GM12874 (cell line): Measurements from ENCODE around the gene ASB15.
A peak's percentile ranks its signal among the peaks of the same experiment; 100 is the strongest.

Experiments used
- CTCF ChIP-seq: IDR thresholded peaks from 2 replicates; pipeline ENCODE4 v1.5.1; 2011; ENCODE audit warnings: low read depth, mild to moderate bottlenecking, control low read depth, low read length, moderate library complexity; ENCODE audit not compliant: insufficient read depth

Gene ASB15

DNA sequence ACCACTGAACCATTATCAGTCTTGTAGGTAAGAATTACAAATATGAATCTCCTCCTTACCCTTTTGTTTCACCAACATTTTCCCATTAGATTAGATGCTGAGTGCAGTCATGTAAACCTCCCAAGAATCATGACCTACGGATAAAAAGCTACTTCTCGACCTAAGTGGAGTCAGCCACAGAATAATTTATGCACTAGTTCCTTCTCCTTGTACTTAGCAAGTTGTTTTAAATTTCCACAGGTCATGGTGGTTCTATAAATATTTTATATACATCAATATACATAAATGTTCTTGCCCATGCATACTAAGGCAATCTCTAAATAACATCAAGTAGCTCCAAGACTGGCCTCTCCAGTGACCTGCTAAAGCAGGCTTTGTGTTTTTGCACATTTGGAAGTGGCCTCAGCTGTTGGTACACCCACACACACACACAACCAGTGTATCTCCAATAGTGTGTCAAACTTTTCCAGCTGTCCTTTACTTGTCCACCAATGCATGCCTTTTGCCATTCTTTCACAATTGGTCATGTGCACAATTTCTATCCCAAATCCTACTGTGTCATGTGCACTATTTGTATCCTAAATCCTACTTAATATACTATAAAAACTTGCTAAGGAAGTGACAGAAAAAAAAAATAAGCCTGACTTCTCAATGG, 75.6 kb downstream of the ASB15 start:
- TF ChIP-seq CTCF = no peak

DNA sequence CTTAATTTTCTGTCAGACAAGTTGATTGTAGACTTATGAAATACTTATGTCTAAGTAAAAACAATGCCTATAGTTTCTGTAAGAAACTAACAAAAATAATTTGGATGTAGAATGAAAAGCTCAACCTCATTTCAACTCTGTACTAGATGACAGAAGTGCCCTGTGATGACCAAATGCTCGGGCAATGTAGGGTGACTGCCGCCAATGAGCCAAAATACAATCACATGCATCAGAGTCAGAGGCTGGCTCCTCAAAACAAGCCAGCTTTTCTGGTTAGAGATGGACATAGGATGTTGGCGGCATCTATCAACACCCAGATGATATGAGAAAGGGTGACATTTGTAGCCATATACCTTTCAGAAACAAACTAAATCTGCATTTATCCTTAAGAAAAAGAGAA, 78.0 kb downstream of the ASB15 start:
- no peak for TF ChIP-seq CTCF

DNA sequence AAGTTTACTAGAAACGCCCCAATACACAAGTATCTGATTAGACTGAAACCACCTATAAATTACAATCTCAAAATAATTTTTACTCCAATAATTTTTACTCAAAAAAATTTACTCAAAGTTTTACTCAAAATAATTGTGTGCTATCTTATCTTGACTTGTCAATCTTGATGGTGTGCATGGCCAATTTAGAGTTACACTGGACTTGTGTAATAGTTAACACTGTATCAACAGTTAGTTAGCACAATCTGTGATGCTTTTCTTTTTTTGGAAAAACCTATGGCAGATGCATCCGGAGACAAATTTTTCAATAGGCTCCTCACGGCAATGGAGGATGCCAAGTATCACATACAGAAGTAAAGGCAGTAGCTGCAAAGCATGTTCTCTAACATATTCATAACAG, 79.0 kb downstream of the ASB15 start:
- TF ChIP-seq CTCF = no peak

DNA sequence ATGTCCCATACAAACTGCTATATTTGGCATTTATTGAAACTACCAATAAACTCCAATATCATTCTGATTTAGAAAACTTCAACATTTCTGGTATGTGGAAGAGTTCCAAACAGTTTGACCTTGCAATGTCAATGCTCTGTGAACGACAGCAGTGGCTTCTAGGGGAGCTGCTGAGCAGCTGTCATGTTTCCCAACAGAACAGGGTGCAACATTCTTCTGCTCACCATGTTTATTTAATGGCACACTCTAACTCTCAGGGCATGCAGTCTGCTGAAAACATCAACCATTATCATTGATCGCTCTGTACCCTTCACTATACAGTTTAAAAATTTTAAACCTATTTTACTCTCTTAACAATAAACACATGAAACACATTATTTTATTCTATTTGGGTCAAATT, 79.9 kb downstream of the ASB15 start:
- no peak for TF ChIP-seq CTCF

DNA sequence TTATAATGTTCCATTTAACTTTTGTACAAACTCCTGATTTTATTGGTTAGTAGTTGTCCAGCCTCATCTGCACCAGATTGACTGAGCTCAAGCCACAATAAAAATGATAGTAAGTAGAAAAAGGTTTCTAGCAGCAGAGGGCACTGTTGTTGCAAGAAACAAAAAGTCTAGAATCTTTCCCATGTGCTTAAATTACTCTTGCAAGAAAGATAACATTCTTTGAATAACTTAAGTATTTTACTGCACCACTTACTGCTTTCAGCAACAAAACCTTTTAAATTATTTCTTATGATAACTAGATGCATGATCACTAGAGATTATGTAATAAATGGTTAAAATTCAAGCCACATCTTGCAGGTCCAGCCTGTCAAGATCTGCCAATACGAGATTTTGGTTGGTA, 81.1 kb downstream of the ASB15 start:
- TF ChIP-seq CTCF = peak; percentile 28; the same call in 1 of the 2 replicates

GRCh38 chr7:123687161-123687560, 85.5 kb downstream of the ASB15 start:
- TF ChIP-seq CTCF = no peak

DNA sequence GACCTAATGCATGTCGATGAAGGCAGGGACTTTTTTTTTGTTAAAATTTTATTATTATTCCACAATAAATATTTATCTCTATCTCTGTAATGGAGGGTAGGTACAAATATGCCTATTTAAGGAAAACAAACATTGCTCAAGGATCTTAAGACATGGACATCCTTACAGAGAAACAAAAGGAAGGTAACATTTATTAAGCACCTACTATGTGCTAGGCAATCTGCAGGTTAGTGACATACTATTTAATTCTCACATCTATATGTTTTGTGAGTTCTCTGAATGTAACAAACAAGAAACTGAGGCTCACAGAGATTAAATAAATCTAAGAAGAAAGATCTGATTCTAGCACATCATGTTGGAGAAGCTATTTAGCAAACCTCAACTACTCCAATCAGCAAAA, 86.1 kb downstream of the ASB15 start:
- no peak for TF ChIP-seq CTCF
